Loucy (cell line): ENCODE data around the gene ERFE.

Experiments used
- H2AFZ ChIP-seq: fragments of 200-600 bp; sonication (generic); 2 replicates; pipeline ENCODE4 v1.6.0; 2016; ENCODE audit warnings: antibody characterized with exemption, mild to moderate bottlenecking, low read length, moderate library complexity
- H3F3A ChIP-seq: fragments of 200-600 bp; 2 replicates; pipeline ENCODE4 v1.6.0; 2016; ENCODE audit warnings: antibody characterized with exemption, low read depth, mild to moderate bottlenecking
- H3K27me3 ChIP-seq: fragments of 200-600 bp; sonication (generic); 2 replicates; pipeline ENCODE4 v1.6.1; 2014; ENCODE audit warnings: low read length, mild to moderate bottlenecking; ENCODE audit not compliant: insufficient read depth, poor library complexity, severe bottlenecking
- H3K36me3 ChIP-seq: fragments of 200-600 bp; sonication (generic); 2 replicates; pipeline ENCODE4 v1.6.1; 2016; ENCODE audit warnings: low read length; ENCODE audit not compliant: insufficient read depth
- H3K4me1 ChIP-seq: fragments of 200-600 bp; sonication (generic); 2 replicates; pipeline ENCODE4 v1.5.1; 2014; ENCODE audit warnings: low read length, mild to moderate bottlenecking; ENCODE audit not compliant: insufficient read depth, poor library complexity, severe bottlenecking
- H3K4me2 ChIP-seq: fragments of 200-600 bp; sonication (generic); 2 replicates; pipeline ENCODE4 v1.6.0; 2014; ENCODE audit warnings: antibody characterized with exemption, low read length, low read depth, mild to moderate bottlenecking; ENCODE audit not compliant: poor library complexity, severe bottlenecking
- H3K4me3 ChIP-seq: fragments of 200-600 bp; sonication (generic); 2 replicates; pipeline ENCODE4 v1.5.1; 2014; ENCODE audit warnings: low read length, mild to moderate bottlenecking, mixed read lengths; ENCODE audit not compliant: poor library complexity, severe bottlenecking
- H3K79me2 ChIP-seq: fragments of 200-600 bp; sonication (generic); 2 replicates; pipeline ENCODE4 v1.6.1; 2014; ENCODE audit warnings: low read length; ENCODE audit not compliant: insufficient read depth
- H3K9ac ChIP-seq: fragments of 200-600 bp; sonication (generic); 2 replicates; pipeline ENCODE4 v1.6.0; 2014; ENCODE audit warnings: mild to moderate bottlenecking, low read depth, low read length, moderate library complexity; ENCODE audit not compliant: poor library complexity, severe bottlenecking
- H3K9me2 ChIP-seq: fragments of 200-600 bp; sonication (generic); replicated peaks from 2 replicates; pipeline ENCODE4 v1.6.1; 2016; ENCODE audit warnings: low read depth, low read length, mixed read lengths
- H3K9me3 ChIP-seq: fragments of 200-600 bp; sonication (generic); 2 replicates; pipeline ENCODE4 v1.6.1; 2014; ENCODE audit warnings: mild to moderate bottlenecking, antibody characterized with exemption, low read length, low read depth; ENCODE audit not compliant: insufficient read depth
- H4K20me1 ChIP-seq: fragments of 200-600 bp; sonication (generic); 2 replicates; pipeline ENCODE4 v1.6.0; 2014; ENCODE audit warnings: antibody characterized with exemption, low read length, mild to moderate bottlenecking; ENCODE audit not compliant: insufficient read depth, poor library complexity, severe bottlenecking
- CTCF ChIP-seq: fragments of 200-600 bp; sonication (generic); conservative IDR thresholded peaks from 2 replicates; pipeline ENCODE4 v1.5.1; 2014; ENCODE audit warnings: mild to moderate bottlenecking, antibody characterized with exemption, low read length
- EZH2phosphoT487 ChIP-seq: fragments of 200-600 bp; IDR thresholded peaks from 2 replicates; pipeline ENCODE4 v1.6.1; 2018; ENCODE audit warnings: antibody characterized with exemption, mild to moderate bottlenecking, moderate library complexity, borderline replicate concordance

ERFE gene

GRCh38 chr2:238143239-238143951, 15.4 kb upstream of the ERFE start:
- Histone ChIP-seq H3K79me2 (no peaks in the 10 kb centered on the region), H3K36me3 (no peaks in the 10 kb centered on the region), H2AFZ (no peak overlapping the region), H3K27me3 (no peaks in the 10 kb centered on the region), H3K4me2 (no peak overlapping the region), H4K20me1 (no peaks in the 10 kb centered on the region), H3K4me1 (peaks cover 17% of the 10 kb centered on the region), H3K9me2 (no peaks in the 10 kb centered on the region), H3K4me3 (no peak overlapping the region), H3K9ac (no peak overlapping the region), H3F3A (no peaks in the 10 kb centered on the region), H3K9me3 (no peaks in the 10 kb centered on the region)
- TF ChIP-seq CTCF (no peak), EZH2phosphoT487 (no peak)

GRCh38 chr2:238144262-238144661, 14.5 kb upstream of the ERFE start:
- Histone ChIP-seq H3K4me1 (peaks cover 17% of the 10 kb centered on the region), H3K9me2 (no peaks in the 10 kb centered on the region), H3K36me3 (no peaks in the 10 kb centered on the region), H2AFZ (no peak overlapping the region), H3K79me2 (no peaks in the 10 kb centered on the region), H4K20me1 (no peaks in the 10 kb centered on the region), H3K9me3 (no peaks in the 10 kb centered on the region), H3K4me3 (no peak overlapping the region), H3K4me2 (no peak overlapping the region), H3K27me3 (no peaks in the 10 kb centered on the region), H3K9ac (no peak overlapping the region), H3F3A (no peaks in the 10 kb centered on the region)
- TF ChIP-seq EZH2phosphoT487 (no peak), CTCF (no peak)

- Histone ChIP-seq H3K79me2 (no peaks in the 10 kb centered on the region), H3F3A (no peaks in the 10 kb centered on the region), H3K36me3 (no peaks in the 10 kb centered on the region), H3K4me1 (peaks cover 17% of the 10 kb centered on the region), H4K20me1 (no peaks in the 10 kb centered on the region), H2AFZ (no peak overlapping the region), H3K4me2 (no peak overlapping the region), H3K27me3 (no peaks in the 10 kb centered on the region), H3K9me3 (no peaks in the 10 kb centered on the region), H3K4me3 (no peak overlapping the region), H3K9me2 (no peaks in the 10 kb centered on the region), H3K9ac (no peak overlapping the region)
- no peak for TF ChIP-seq EZH2phosphoT487
- TF ChIP-seq CTCF: no peak
Observed at GRCh38 chr2:238145046-238145445, 13.7 kb upstream of the ERFE start.
